ENCODE data around the gene KLF16.
A peak's percentile ranks its signal among the peaks of the same experiment; 100 is the strongest.

The KLF16 gene

DNA sequence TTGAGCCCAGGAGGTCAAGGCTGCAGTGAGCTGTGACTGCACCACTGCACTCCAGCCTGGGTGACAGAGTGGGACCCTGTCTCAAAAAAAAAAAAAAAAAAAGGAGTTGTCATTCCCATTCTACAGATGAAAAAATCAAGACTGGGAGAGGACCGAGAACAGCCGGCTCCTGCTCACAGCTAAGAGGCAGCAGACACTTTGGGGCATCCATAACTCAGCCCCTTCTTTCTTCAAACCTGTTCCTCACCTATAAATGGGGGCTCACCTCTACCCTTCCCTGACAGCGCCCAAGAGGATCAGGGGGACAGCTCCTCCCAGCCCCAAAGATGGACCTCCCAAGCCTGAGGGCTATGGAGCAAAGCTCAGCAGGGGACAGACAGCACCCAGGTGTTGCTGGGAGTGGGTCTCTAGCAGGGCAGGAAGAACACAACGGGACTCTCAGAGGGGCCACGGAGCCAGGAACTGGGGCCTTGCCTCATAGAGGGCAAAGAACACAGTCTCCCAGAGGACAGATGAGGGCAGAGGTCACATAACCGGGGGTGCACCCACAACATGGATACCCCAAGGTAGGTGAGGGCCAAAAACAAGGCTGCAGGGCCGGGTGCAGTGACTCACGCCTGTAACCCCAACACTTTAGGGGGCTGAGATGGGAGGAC, 3.4 kb upstream of the KLF16 start:
- no peak overlapping the region for H3K4me3 ChIP-seq (ENCODE audit: control insufficient read depth, low read depth, low read length)
- TF ChIP-seq, protein P1, sequence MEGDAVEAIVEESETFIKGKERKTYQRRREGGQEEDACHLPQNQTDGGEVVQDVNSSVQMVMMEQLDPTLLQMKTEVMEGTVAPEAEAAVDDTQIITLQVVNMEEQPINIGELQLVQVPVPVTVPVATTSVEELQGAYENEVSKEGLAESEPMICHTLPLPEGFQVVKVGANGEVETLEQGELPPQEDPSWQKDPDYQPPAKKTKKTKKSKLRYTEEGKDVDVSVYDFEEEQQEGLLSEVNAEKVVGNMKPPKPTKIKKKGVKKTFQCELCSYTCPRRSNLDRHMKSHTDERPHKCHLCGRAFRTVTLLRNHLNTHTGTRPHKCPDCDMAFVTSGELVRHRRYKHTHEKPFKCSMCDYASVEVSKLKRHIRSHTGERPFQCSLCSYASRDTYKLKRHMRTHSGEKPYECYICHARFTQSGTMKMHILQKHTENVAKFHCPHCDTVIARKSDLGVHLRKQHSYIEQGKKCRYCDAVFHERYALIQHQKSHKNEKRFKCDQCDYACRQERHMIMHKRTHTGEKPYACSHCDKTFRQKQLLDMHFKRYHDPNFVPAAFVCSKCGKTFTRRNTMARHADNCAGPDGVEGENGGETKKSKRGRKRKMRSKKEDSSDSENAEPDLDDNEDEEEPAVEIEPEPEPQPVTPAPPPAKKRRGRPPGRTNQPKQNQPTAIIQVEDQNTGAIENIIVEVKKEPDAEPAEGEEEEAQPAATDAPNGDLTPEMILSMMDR (conservative IDR thresholded peaks at IDR 0.05; ENCODE audit: control insufficient read depth, insufficient read depth, low read depth, low read length), result no peak
- no peak for DNase-seq (ENCODE audit: low read depth)

DNA sequence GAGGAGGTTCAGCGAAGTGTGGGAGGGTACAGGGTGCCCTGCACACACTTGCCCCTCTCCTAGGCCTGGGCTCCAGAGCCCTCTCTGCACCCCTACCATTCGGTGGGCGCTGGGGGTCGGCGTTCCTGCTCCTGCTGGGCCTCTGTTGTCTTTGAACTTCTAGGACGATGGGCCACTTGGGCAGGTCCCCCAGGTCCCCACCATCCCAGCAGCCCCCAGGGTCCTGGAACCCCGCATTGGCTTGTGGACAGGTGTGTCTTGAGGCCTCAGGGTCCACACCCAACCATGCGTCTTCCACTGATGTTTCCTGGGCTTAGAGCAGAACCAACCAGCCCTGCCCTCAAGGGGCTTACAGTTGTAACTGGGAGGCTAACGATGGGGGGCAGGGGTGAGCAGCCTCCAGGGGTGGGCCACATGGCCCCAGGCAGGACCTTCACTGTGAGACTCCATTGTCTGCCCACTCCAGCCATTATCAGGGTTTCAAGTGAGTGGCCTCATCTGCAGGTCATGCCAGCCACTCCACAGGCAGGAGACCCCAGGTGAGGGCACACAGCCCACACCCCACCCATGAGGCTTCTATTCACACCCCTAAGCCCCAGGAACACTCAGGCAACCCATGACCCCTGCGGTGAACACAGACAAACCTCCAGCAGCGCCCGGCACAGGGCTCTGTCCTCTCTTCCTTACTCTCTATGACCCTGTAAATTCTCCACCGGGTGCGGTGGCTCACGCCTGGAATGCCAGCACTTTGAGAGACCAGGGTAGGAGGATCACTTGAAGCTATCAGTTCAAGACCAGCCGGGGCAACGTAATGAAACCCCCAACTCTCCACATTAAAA, 2.0 kb upstream of the KLF16 start:
- peak overlapping the region; percentile 4 for H3K4me3 ChIP-seq (ENCODE audit: control insufficient read depth, low read depth, low read length)
- no peak for DNase-seq (ENCODE audit: low read depth)
- TF ChIP-seq, protein P1 (conservative IDR thresholded peaks at IDR 0.05; ENCODE audit: control insufficient read depth, insufficient read depth, low read depth, low read length), result no peak

DNA sequence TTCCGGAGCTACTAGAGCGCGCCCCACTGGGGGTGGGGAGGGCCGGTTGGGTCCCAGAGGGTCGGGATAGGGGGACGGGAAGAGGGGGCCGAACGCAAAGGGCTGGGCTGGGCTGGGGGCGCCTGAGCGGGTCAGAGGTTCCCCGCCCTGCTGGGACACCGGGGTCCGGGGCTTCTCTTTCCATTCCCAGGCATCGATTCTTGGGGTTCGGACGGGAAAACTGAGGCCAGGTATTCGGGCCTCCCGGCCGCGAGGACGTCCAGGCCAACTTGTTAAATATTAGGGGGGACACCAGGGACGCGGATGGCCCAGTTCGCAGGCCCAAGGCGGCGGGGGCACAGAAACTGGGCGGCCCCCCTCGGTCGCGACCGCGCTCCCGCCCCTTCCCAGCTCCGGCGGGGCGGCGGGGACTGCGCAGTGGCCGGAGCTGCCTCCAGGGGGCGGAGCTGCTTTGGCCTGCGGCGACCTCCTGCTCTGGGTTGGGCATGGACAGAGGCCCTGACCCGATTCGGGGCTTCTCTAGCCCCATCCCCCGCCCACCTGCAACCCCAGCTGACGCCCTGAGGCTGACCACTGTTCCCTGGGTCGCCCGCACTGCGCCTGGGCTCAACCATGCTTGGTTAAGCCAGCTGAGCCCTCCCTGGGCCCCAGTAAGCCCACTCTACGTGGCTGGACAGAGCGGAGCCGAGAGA, 1.2 kb upstream of the KLF16 start:
- H3K4me3 ChIP-seq (ENCODE audit: control insufficient read depth, low read depth, low read length), result peak overlapping the region; percentile 68
- TF ChIP-seq, protein P1 (conservative IDR thresholded peaks at IDR 0.05; ENCODE audit: control insufficient read depth, insufficient read depth, low read depth, low read length), result peak; percentile 44
- peak; percentile 57 for DNase-seq (ENCODE audit: low read depth)

DNA sequence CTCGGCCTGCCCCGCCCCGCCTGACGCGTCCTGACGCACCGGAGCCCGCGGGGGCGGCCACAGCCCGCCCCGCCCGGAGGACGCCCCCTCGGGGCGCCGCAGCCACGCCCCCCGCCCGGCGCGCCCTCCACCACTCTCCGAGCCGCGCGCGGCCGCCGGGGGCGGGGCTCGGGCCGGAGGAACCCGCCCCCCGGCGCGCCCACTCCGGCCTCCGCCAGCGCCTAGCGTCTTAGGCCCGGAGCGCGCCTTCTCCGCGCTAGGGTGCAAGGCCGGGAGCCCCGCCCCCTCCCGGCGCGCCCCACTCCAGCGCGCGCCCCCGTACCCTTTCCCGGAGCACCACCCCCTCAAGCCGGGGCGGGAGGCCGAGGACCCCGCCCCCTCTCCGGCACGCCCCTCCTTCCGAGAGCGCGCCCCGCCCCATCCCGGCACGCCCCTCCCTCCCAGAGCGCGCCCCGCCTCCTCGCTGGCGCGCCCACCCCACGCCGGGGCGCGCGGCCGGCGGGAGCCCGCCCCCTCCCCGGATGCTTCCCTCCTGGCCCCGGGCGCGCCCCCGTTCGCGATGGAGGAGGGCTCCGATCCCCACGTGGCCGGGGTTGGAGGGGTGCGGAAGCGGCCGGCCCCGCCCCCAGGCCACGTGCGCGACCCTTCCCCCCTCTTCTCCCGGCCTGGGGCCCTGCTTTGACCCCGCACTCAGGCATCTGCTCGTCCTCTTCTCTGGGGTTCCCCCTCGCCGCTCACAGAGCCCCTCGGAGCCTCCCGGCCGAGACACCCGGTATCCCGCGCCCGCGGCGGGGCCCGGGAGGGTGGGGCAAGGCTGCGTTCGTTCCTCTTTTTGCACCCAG, 480 bp upstream of the KLF16 start:
- DNase-seq (ENCODE audit: low read depth), result peak; percentile 90
- H3K4me3 ChIP-seq (ENCODE audit: control insufficient read depth, low read depth, low read length), result peak overlapping the region; percentile 68
- TF ChIP-seq, protein P1 (conservative IDR thresholded peaks at IDR 0.05; ENCODE audit: control insufficient read depth, insufficient read depth, low read depth, low read length), result no peak

DNA sequence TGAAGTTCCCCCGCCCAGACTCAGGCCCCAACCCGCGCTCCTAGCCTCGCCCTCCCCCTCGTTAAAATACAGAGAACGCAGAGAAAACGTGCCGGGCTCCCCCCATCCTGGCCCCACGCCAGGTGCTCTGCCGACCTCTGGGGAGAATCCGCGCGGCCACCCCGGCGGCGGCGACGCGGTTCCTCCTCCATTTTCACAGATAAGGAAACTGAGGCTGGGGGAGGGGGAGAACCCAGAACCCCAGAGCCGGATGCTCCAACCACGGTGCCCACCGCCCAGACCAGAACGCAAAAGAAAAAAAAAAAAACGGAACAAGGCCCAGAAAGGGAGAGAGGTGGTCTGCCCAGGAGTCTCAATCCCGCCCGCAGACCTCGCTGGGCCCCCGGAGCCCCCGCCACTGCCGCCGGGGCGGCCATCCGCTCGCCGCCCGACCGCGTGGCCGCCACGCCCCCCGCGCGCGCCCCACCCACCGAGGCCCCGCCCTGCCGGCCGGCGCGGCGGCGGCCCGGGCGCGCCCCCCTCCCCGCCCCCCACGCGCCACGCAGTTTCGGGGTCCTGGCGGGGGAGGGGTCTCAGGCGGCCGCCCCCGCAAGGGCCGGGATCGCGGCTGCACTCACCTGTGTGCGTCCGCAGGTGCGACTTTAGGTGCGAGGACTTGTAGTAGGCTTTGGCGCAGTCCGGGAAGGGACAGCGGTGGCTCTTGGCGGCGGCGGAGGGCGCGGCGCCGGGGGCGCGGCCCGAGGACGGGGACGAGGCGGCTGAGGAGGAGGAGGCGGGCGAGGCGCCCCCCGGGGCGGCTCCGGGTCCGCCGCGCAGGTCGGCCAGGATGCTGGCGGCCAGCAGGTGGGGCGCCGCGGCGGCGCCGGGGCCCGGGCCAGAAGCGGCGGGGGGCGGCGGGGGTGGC, 703 bp downstream of the KLF16 start:
- peak overlapping the region; percentile 83 for H3K4me3 ChIP-seq (ENCODE audit: control insufficient read depth, low read depth, low read length)
- DNase-seq (ENCODE audit: low read depth), result no peak
- TF ChIP-seq, protein P1 (conservative IDR thresholded peaks at IDR 0.05; ENCODE audit: control insufficient read depth, insufficient read depth, low read depth, low read length), result no peak

Measured in fibroblast of mammary gland (primary cell).